Right atrium auricular region (tissue), 2 donors: ENCODE data around the gene SNORC. TPM values are rescaled to one million over a fixed set of nuclear protein-coding genes. Genes with fewer than 3 reads are reported as not detected.

ENCODE experiments used
- DNase-seq: peaks from one replicate; pipeline ENCODE4 v3.0.0-alpha.2; 2019; ENCODE audit warnings: low spot score
- H3K27ac ChIP-seq, 2 donors: fragments of 200-600 bp; sonication (generic); 1 replicate in 1 of 2; 2 replicates in 1 of 2; pipeline ENCODE4 v1.5.1; 2016 to 2019
- H3K27me3 ChIP-seq, 2 donors: fragments of 200-600 bp; sonication (generic); one replicate each; pipeline versions ENCODE4 v1.5.1 to v1.6.0; 2017 to 2019
- H3K36me3 ChIP-seq: fragments of 200-600 bp; sonication (generic); one replicate; pipeline ENCODE4 v1.5.1; 2016
- H3K4me1 ChIP-seq, 2 donors: fragments of 200-600 bp; sonication (generic); one replicate each; pipeline versions ENCODE4 v1.5.1 to v1.6.0; 2017 to 2019
- H3K4me3 ChIP-seq, 2 donors: fragments of 200-600 bp; sonication (generic); 1 replicate in 1 of 2; 2 replicates in 1 of 2; pipeline ENCODE4 v1.5.1; 2017 to 2019; ENCODE audit warnings: mild to moderate bottlenecking in 1 of 2, moderate library complexity in 1 of 2
- H3K9me3 ChIP-seq, 2 donors: fragments of 200-600 bp; sonication (generic); one replicate each; pipeline ENCODE4 v1.5.1; 2019
- CTCF ChIP-seq, 2 donors: fragments of 200-600 bp; sonication (generic); IDR thresholded peaks; one replicate each; pipeline ENCODE4 v1.5.1; 2019; ENCODE audit warnings: antibody characterized with exemption in 2 of 2
- total RNA-seq, 2 donors: library from RNA; depleted of rRNA; stranded (reverse); fragments of >200 nt; gene quantifications; one replicate each; pipeline ENCODE4 v1.1.0, GENCODE V29; 2016

The SNORC gene
- total RNA-seq, 2 donors from 2014 or later, result 0.12 to 0.30 TPM

GRCh38 chr2:232888839-232889529 lies 18.9 kb downstream of the SNORC start:
- TF ChIP-seq CTCF (IDR thresholded peaks at IDR 0.05), result no peak
- no peak overlapping the region for H3K27ac ChIP-seq
- peaks cover 0 to 6% of the 10 kb centered on the region in 2 donors for H3K4me1 ChIP-seq
- no peaks in the 10 kb centered on the region for H3K27me3 ChIP-seq
- DNase-seq, result no peak
- H3K9me3 ChIP-seq, result no peaks in the 10 kb centered on the region
- no peaks in the 10 kb centered on the region for H3K36me3 ChIP-seq
- H3K4me3 ChIP-seq, result no peak overlapping the region

GRCh38 chr2:232889876-232890401 lies 19.9 kb downstream of the SNORC start:
- H3K4me1 ChIP-seq, result peaks cover 0 to 6% of the 10 kb centered on the region in 2 donors
- H3K27me3 ChIP-seq, result no peaks in the 10 kb centered on the region
- no peaks in the 10 kb centered on the region for H3K36me3 ChIP-seq
- H3K9me3 ChIP-seq, result no peaks in the 10 kb centered on the region
- TF ChIP-seq CTCF (IDR thresholded peaks at IDR 0.05), result no peak
- H3K4me3 ChIP-seq, result no peak overlapping the region
- DNase-seq, result no peak
- no peak overlapping the region for H3K27ac ChIP-seq

GRCh38 chr2:232890536-232890895 lies 20.5 kb downstream of the SNORC start:
- H3K27ac ChIP-seq, result no peak overlapping the region
- H3K4me1 ChIP-seq, result peaks cover 0 to 6% of the 10 kb centered on the region in 2 donors
- H3K27me3 ChIP-seq, result no peaks in the 10 kb centered on the region
- H3K9me3 ChIP-seq, result no peaks in the 10 kb centered on the region
- H3K36me3 ChIP-seq, result no peaks in the 10 kb centered on the region
- H3K4me3 ChIP-seq, result no peak overlapping the region
- TF ChIP-seq CTCF (IDR thresholded peaks at IDR 0.05), result no peak
- no peak for DNase-seq

GRCh38 chr2:232890896-232891601 lies 21.0 kb downstream of the SNORC start:
- Histone ChIP-seq H3K9me3 (no peaks in the 10 kb centered on the region), H3K27me3 (no peaks in the 10 kb centered on the region), H3K4me1 (peaks cover 0 to 6% of the 10 kb centered on the region in 2 donors), H3K36me3 (no peaks in the 10 kb centered on the region), H3K27ac (no peak overlapping the region), H3K4me3 (no peak overlapping the region)
- DNase-seq, result no peak
- no peak for TF ChIP-seq CTCF (IDR thresholded peaks at IDR 0.05)

GRCh38 chr2:232891621-232892071 lies 21.6 kb downstream of the SNORC start:
- Histone ChIP-seq H3K27ac (no peak overlapping the region), H3K4me1 (peaks cover 0 to 6% of the 10 kb centered on the region in 2 donors), H3K9me3 (no peaks in the 10 kb centered on the region), H3K36me3 (no peaks in the 10 kb centered on the region), H3K27me3 (no peaks in the 10 kb centered on the region), H3K4me3 (no peak overlapping the region)
- no peak for TF ChIP-seq CTCF (IDR thresholded peaks at IDR 0.05)
- DNase-seq, result no peak
